ENCODE data around the gene UBTD2.

DNA sequence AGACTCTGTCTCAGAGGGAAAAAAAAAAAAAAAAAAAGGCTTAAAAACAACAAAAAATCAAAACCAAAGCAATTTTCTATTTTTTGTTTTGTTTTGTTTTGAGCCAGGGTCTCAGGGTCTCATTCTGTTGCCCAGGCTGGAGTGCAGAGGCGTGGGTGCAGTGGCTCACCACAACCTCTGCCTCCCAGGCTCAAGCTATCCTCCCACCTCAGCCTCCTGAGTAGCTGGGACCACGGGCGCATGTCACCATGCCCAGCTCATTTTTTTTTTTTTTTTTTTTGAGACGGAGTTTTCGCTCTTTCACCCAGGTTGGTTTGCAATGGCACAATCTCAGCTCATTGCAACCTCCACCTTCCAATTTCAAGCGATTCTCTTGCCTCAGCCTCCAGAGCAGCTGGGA, 101.3 kb downstream of the UBTD2 start:
- TF ChIP-seq EZH2 (IDR thresholded peaks at IDR 0.05; ENCODE audit: borderline replicate concordance, insufficient read depth, low read depth, low read length, poor library complexity, severe bottlenecking): no peak
- TF ChIP-seq, protein P1, sequence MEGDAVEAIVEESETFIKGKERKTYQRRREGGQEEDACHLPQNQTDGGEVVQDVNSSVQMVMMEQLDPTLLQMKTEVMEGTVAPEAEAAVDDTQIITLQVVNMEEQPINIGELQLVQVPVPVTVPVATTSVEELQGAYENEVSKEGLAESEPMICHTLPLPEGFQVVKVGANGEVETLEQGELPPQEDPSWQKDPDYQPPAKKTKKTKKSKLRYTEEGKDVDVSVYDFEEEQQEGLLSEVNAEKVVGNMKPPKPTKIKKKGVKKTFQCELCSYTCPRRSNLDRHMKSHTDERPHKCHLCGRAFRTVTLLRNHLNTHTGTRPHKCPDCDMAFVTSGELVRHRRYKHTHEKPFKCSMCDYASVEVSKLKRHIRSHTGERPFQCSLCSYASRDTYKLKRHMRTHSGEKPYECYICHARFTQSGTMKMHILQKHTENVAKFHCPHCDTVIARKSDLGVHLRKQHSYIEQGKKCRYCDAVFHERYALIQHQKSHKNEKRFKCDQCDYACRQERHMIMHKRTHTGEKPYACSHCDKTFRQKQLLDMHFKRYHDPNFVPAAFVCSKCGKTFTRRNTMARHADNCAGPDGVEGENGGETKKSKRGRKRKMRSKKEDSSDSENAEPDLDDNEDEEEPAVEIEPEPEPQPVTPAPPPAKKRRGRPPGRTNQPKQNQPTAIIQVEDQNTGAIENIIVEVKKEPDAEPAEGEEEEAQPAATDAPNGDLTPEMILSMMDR (IDR thresholded peaks at IDR 0.05): no peak

Data from B cell (primary cell).